ENCODE measurements around the gene RBAK.

- TF ChIP-seq ELF4 (CRISPR knock-in tag; IDR thresholded peaks at IDR 0.05; ENCODE audit: low read depth) (no peak), TEAD4 (CRISPR knock-in tag; IDR thresholded peaks at IDR 0.05) (no peak)
These were observed 10.4 kb upstream of the RBAK start for GRCh38 chr7:5035276-5035675.
